ENCODE measurements around the gene ABCA3. TPM values are rescaled to one million over a fixed set of nuclear protein-coding genes. Genes with fewer than 3 reads are reported as not detected.
A peak's percentile ranks its signal among the peaks of the same experiment; 100 is the strongest.
"Not testable (repeated sequence)": the region's sequence is repeated elsewhere in the genome, so short reads cannot be mapped to it uniquely, and the experiment has no call there.

Gene ABCA3
- total RNA-seq, 2 donors from 2014 or later, result 8.2 to 24.7 TPM

DNA sequence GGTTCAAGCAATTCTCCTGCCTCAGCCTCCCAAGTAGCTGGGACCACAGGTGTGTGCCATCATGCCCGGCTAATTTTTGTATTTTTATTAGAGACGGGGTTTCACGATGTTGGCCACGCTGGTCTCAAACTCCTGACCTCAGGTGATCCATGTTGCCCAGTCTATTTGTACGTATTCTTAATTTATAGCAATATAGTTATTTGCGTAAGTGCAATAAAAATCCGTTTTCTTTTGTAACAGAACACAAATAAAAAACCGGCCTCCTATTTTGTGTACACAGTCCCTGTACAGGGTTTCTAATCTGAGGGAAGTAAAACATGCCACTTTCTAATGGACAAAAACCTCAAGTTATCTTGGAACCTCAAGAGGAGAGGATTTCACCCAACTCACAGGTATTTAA is 80.3 kb downstream of the ABCA3 start:
- H3K27me3 ChIP-seq (replicated peaks; ENCODE audit: insufficient read depth), result no peaks in the 10 kb centered on the region
- 63% methylated on average over 8 of the region's 8 CpGs for WGBS
- H3K27ac ChIP-seq, result peak overlapping the region in 1 of 2 donors; percentile 55
- peaks cover 9 to 13% of the 10 kb centered on the region in 2 donors for H3K36me3 ChIP-seq
- intact Hi-C loops (cut with DNase I), result no loop called here
- no peak overlapping the region for H3K4me3 ChIP-seq
- peaks cover 3% of the 10 kb centered on the region for H3K4me1 ChIP-seq (replicated peaks)
- TF ChIP-seq, protein P1, sequence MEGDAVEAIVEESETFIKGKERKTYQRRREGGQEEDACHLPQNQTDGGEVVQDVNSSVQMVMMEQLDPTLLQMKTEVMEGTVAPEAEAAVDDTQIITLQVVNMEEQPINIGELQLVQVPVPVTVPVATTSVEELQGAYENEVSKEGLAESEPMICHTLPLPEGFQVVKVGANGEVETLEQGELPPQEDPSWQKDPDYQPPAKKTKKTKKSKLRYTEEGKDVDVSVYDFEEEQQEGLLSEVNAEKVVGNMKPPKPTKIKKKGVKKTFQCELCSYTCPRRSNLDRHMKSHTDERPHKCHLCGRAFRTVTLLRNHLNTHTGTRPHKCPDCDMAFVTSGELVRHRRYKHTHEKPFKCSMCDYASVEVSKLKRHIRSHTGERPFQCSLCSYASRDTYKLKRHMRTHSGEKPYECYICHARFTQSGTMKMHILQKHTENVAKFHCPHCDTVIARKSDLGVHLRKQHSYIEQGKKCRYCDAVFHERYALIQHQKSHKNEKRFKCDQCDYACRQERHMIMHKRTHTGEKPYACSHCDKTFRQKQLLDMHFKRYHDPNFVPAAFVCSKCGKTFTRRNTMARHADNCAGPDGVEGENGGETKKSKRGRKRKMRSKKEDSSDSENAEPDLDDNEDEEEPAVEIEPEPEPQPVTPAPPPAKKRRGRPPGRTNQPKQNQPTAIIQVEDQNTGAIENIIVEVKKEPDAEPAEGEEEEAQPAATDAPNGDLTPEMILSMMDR (IDR thresholded peaks at IDR 0.05), result no peak
- TF ChIP-seq POLR2A (IDR thresholded peaks at IDR 0.05) (no peak), POLR2AphosphoS5 (IDR thresholded peaks at IDR 0.05) (peak; percentile 50)
- DNase-seq (ENCODE audit: low spot score), result no peak
- H3K9me3 ChIP-seq, result no peaks in the 10 kb centered on the region

GRCh38 chr16:2258530-2258929 is 82.0 kb downstream of the ABCA3 start:
- Histone ChIP-seq H3K27ac (peak overlapping the region in 1 of 2 donors; percentile 12), H3K36me3 (peaks cover 15 to 22% of the 10 kb centered on the region in 2 donors)
- H3K4me3 ChIP-seq; H3K9me3 ChIP-seq; DNase-seq (ENCODE audit: low spot score); H3K27me3 ChIP-seq (replicated peaks; ENCODE audit: insufficient read depth); H3K4me1 ChIP-seq (replicated peaks): not testable (repeated sequence)
- 92% methylated on average over 7 of the region's 7 CpGs for WGBS
- intact Hi-C loops (cut with DNase I), result loop anchor here (10.0 kb wide), 1 partner anchor 54 kb away; the partner anchor contains the start of gene MLST8

DNA sequence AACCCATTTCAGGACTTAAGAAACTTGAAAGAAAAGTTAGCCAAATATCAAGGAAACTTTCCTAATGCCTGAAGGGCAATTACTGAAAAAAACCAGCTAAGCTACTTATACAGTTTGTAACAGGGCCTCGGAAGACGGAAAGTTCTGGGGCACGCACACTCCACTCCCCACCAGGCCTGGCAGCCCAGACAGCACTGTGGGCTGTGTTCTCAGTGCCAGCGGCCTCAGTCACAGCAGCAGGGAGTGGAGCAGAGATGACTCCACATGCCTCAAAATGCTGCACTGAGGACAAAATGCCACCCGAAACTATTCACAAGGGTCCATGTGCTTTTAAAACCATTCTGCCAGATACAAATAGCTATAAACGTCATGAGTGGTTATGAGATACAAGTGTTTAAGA is 82.8 kb downstream of the ABCA3 start:
- no peaks in the 10 kb centered on the region for H3K27me3 ChIP-seq (replicated peaks; ENCODE audit: insufficient read depth)
- no peaks in the 10 kb centered on the region for H3K4me1 ChIP-seq (replicated peaks)
- no peak overlapping the region for H3K27ac ChIP-seq
- DNase-seq (ENCODE audit: low spot score), result no peak
- peaks cover 15 to 20% of the 10 kb centered on the region in 2 donors for H3K36me3 ChIP-seq
- WGBS, result 86% methylated on average over 6 of the region's 6 CpGs
- no peak overlapping the region for H3K4me3 ChIP-seq
- TF ChIP-seq, protein P1 (IDR thresholded peaks at IDR 0.05), result no peak
- TF ChIP-seq POLR2A (IDR thresholded peaks at IDR 0.05), result no peak
- TF ChIP-seq POLR2AphosphoS5 (IDR thresholded peaks at IDR 0.05), result no peak
- H3K9me3 ChIP-seq, result no peaks in the 10 kb centered on the region
- intact Hi-C loops (cut with DNase I), result loop anchor here (10.0 kb wide), 1 partner anchor 53 kb away; the partner anchor contains the start of gene MLST8

DNA sequence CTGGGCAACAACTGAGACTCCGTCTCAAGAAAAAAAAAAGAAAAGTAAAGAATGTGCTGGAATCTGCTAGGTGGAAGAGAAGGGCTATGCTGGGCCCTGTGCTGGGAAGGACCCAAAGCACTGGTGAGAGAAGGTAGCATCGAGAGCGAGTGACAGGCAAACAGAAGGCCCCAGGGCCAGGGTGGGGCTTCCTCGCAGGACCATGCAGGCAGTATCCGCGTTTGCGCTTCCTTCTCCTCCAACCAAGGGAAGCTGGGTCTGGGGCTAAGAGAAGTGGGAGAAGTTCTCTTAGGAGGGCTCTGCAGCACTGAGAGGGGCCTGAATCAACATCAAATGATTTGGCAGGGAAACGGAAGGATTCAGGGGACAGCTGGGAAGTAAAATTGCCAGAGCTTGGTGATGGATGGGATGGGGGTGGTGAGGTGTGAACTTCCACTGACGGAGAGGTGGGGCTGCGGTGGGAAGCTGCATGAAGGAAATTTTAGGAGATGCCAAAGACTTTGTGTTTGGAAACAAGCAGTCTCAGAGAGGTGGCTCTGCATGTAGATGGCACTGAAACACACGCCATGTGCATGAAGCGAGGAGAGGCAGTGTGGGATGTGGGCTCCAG is 83.9 kb downstream of the ABCA3 start:
- peaks cover 13 to 17% of the 10 kb centered on the region in 2 donors for H3K36me3 ChIP-seq
- no peak for TF ChIP-seq POLR2AphosphoS5 (IDR thresholded peaks at IDR 0.05)
- TF ChIP-seq, protein P1 (IDR thresholded peaks at IDR 0.05), result no peak
- DNase-seq (ENCODE audit: low spot score), result no peak
- peak overlapping the region in 1 of 2 donors; percentile 10 for H3K27ac ChIP-seq
- intact Hi-C loops (cut with DNase I), result loop anchor here (10.0 kb wide), 1 partner anchor 52 kb away; the partner anchor contains the start of gene MLST8
- no peaks in the 10 kb centered on the region for H3K9me3 ChIP-seq
- peaks cover 9% of the 10 kb centered on the region for H3K4me1 ChIP-seq (replicated peaks)
- H3K4me3 ChIP-seq, result no peak overlapping the region
- H3K27me3 ChIP-seq (replicated peaks; ENCODE audit: insufficient read depth), result no peaks in the 10 kb centered on the region
- WGBS, result 90% methylated on average over 12 of the region's 12 CpGs

DNA sequence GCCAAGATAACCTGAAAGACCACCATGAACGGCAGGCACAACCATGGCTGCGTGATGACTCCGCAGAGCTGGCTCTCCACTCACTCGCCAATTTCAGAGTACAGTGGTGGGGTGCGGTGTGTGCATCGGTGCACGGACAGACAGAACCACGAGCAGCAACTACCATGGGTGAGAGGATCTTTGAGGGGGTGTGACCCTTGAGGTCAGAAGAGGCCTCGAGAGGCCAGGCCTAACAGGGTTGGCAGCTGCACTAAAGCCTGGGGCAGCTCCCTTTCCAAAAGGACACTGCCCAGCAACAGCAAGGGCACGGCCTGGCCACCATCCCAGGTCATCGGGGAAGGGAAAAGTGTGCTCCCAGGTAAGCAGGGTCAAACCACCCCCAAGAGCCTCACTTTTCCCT is 87.2 kb downstream of the ABCA3 start:
- no peak overlapping the region for H3K4me3 ChIP-seq
- intact Hi-C loops (cut with DNase I), result loop anchor here (5.0 to 10.0 kb wide), 2 partner anchors 48 to 96 kb away; partner anchors contain the start of genes MLST8 and TRAF7
- TF ChIP-seq, protein P1 (IDR thresholded peaks at IDR 0.05), result no peak
- TF ChIP-seq POLR2AphosphoS5 (IDR thresholded peaks at IDR 0.05) (no peak), POLR2A (IDR thresholded peaks at IDR 0.05) (no peak)
- no peak overlapping the region for H3K27ac ChIP-seq
- no peaks in the 10 kb centered on the region for H3K27me3 ChIP-seq (replicated peaks; ENCODE audit: insufficient read depth)
- H3K9me3 ChIP-seq, result no peaks in the 10 kb centered on the region
- WGBS, result 80% methylated on average over 11 of the region's 11 CpGs
- H3K4me1 ChIP-seq (replicated peaks), result peaks cover 10% of the 10 kb centered on the region
- no peak for DNase-seq (ENCODE audit: low spot score)
- peaks cover 10 to 17% of the 10 kb centered on the region in 2 donors for H3K36me3 ChIP-seq

All from prostate gland (tissue), 2 donors.